ENCODE data around the gene FBXO47. TPM values are rescaled to one million over a fixed set of nuclear protein-coding genes. Genes with fewer than 3 reads are reported as not detected.

Gene FBXO47
- polyA plus RNA-seq, 5 donors: not detected

DNA sequence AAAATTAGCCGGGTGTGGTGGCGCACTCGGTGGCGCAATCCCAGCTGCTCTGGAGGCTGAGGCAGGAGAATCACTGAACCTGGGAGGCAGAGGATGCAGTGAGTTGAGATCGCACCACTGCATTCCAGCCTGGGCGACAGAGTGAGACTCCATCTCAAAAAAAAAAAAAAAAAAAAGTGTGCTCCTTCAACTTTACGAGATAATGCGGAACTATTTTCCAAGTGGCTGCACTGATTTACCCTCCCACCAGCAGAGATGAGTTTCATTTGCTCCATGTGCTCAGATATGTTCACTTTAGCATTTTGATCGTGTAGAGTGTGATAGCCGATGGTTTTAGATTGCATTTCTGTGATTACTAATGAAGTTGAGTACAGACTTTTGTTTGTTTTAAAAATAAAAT is 61.8 kb downstream of the FBXO47 start:
- no peak for DNase-seq

- DNase-seq: no peak
Observed at GRCh38 chr17:38904892-38905291, 62.3 kb downstream of the FBXO47 start.

DNA sequence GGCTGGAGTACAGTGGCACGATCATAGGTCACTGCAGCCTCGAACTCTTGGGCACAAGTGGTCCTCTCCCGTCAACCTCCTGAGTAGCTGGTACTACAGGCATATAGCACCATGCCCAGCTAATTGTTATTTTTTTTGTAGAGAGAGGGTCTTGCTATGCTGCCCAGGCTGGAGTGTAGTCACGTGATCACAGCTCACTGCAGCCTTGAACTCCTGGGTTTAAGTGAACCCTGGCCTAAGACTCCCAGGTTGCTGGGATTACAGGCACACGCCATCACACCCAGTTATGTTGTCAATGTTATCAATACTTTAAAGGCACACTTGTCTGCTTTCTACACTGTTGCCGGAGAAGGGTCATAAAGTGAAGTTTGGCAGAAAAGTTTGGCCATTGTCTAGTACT is 63.8 kb downstream of the FBXO47 start:
- no peak for DNase-seq

DNA sequence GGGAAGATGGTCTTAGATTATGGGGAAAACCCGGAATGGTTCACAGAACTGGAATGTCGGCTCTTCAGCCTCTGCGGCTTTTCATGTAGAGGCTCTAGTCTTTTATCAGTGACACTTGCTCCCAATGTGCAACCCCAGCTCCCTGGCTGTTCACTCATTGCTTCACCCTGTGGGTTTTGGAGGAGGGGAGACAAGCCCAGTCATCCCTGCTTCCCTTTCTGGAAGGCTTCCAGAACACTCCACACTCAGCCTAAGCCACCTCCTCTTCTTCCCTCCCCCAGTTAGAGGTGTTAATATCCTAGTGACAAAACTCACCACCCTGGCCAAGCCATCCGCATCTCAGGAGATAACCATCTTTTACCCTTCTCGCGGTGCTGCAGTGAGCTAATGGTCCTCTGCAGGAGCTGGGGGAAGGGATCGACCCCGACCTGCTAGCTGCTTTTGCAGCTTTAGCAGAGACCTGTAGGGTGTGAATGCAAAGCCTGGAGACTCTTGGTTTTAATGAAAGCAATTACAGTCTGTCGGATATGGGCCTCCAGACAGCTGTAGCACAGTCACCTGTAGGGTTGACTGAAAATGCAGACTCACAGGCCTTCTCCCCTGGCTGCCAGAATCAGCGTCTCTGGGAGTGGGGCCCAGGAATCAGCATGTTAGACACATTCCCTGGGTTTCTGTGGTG is 66.1 kb downstream of the FBXO47 start:
- no peak for DNase-seq

DNA sequence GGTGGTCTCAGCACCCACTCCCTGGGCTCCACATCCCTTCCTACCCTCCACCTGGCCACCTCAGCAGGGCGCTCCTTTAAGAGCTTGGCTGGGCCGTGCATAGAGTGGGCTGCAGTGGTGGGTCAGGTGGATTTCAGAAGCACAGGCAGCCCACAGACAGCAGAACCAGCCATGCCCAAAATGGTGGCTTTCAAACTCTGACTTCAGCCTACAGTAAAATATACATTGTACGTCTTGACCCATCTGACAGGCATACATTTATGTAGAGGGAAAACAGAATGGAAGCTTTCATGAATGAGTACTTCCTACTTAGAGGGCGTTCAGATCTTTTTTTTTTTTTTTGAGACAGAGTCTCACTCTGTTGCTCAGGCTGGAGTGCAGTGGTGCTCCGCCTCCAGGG is 67.8 kb downstream of the FBXO47 start:
- no peak for DNase-seq

GRCh38 chr17:38898812-38899348 is 68.3 kb downstream of the FBXO47 start:
- no peak for DNase-seq

DNA sequence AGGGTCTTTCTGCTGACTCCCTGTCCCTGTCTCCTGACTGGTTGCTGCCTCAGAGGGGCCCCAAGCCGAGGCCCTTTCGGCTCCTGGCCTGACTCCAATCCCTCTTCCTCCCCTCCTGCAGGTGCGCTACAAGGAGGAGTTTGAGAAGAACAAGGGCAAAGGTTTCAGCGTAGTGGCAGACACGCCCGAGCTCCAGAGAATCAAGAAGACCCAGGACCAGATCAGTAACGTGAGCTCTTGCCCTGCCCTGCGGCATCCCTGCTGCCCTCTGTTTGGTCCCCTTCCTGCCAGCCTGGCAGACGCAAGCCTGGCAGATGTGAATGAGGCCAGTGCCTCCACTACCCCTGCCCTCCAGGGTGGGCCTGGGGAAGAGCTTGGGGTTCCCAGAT is 68.9 kb downstream of the FBXO47 start:
- no peak for DNase-seq

DNA sequence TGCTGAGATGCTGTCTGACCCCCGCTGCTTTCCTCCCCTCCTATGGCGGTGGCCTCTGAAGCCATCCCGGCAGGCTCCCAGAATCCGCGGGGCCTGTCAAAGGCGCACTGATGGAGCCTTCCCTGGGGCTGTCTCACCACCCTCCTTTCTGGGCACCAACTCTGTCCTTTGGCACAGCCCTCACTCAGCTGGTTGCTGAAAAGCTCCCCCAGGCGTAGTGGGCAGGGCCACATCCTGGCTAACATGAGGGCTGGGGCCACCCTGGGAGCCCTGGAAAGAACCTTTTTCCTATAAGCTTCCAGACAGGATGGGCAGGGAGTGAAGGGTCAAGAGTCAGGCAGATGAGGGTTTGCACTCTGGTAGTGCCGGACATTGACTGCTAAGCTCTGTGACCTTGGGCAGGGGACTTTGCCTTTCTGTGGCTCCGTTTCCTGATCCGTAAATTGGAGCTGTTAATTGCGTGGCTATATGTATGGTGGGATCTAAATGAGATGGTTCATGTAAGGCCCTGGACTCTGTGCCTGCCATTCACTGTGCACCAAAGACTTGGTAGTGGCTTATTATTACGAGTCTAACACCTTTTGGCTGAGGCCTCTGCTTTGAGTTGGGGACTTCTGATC is 69.4 kb downstream of the FBXO47 start:
- no peak for DNase-seq

- DNase-seq: no peak
Observed at GRCh38 chr17:38897176-38897575, 70.0 kb downstream of the FBXO47 start.

DNA sequence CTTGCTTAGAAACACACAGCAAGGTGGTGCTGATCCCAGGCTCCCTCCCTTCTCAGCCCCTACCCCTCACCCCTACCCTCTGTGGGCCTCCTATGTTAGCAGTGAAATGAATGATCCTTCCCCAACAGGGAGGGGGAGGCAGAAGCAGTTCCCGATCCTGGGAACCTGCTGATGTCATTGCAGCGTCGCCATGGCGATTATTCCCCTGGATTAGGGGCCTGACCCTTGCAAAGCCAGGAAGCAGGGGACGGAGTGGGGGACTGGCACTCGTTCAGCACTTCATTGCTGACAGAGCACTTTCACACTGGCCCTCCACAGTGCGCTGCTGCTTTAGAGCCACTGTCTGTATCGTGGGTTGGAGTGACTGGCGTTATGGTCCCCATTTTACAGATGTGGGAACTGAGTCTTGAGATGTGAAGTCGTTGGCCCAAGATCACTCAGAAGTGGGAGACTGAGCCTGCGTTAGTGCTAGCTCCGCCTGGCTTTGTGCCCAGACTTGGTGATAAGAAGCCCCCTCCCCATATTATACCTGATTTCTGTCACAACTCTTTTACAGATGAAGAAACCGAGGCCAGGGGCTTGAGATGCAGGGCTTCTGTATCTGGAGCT is 70.8 kb downstream of the FBXO47 start:
- DNase-seq: no peak

DNA sequence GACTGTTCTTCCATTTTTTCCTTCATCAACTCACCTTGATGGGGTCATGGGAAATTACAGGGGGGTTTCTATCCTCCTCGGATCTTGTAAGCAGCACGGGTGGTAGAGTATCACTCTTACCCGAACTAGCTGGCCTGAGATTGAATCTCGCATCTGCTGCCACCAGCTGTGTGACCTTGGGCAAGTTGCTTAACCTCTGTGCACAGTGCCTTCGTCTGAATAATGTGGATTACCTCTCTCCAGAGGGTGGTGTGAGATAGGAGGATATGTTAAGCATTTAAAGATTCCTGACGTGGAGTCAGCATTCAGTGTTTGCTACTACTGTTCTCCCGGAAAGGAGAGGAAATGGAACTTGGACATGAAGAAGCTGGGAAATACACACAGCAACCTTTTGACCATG is 72.9 kb downstream of the FBXO47 start:
- DNase-seq: no peak

GRCh38 chr17:38893607-38894006 is 73.6 kb downstream of the FBXO47 start:
- DNase-seq: no peak

- no peak for DNase-seq
Observed at GRCh38 chr17:38893113-38893512, 74.1 kb downstream of the FBXO47 start.

DNA sequence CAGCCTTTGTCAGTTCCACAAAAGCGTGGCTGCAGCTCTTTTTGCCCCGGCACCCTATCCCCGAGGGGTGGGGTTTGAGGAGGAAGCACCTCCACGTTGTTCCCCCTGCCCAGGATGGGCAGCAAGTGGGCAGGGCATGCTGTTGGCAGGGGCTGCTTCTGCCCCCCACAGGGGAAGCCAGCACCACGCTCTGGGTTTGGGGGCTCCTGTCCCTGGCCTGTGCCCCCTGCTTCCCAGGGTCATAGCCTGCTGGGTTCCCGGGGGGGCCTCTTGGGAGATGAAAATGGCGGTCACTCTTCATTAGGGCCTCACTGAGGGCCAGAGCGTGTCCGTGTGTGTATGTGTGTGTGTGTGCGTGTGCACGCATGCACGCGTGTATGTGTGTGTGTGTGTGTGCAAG is 74.6 kb downstream of the FBXO47 start:
- no peak for DNase-seq

DNA sequence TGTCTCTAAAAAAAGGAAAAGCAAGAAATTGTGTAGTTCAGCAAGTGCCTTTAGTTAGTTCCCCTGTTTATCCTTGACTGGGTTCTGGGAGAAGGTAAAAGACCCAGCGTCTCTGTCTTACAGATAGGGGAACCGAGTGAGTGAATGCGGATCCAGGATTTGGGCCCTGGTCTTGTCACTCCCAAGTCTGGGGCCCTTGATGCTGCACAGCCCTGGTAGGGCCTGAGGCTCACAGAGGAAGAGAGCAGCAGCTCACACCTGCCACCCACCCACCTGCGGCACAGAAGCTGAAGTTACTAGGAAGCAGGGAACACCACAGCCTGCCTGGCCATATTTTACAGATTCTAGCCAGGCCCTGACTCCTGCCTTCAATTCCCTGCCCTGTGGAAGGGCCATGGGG is 75.1 kb downstream of the FBXO47 start:
- no peak for DNase-seq

GRCh38 chr17:38891441-38891840 is 75.8 kb downstream of the FBXO47 start:
- DNase-seq: no peak

DNA sequence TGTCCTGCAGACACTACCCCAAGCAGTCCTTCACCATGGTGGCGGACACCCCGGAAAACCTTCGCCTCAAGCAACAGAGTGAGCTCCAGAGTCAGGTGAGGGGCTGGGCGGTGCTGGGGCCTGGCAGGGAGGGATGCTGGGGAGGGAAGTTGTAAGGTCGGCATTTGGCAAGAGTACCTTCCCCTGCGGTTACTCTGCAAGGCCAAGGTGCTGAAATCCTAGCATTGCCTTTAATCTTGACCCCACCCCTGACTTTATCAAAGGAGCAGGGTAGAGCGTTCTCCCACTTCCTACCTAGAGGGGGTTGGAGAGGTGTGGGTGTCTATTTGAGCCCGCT is 76.8 kb downstream of the FBXO47 start:
- no peak for DNase-seq

DNA sequence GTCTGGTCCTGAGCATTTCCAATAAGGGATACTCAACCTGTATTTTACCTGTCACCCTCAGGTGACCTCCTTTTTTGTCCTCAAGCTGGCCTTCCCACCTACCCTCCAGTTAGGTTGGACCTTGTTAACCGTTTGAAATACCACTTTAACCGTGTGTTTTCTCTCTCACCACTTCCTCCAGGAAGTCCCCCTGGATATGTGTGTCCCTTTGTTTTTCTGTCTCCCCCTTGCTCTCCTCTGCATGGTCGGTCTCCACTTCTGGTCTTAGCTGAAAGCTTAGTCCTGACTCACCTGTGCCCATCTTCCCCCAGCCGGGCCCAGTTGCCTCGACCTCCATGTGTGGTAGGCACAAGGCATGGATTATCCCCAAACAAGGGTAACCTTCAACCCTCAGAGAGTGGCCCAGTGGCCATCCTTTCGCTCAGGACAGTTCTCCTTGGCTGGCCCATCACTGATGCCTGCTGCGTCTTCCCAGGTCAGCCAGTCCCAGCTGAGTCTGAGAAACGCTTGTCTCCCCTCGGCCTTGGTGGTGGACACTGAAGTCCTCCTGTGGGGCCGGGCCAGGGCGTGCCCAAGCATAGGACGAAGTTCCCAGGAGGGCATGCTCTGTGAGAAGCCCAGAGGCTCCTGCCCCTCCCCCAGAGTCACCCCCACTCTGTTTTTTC is 77.3 kb downstream of the FBXO47 start:
- no peak for DNase-seq

DNA sequence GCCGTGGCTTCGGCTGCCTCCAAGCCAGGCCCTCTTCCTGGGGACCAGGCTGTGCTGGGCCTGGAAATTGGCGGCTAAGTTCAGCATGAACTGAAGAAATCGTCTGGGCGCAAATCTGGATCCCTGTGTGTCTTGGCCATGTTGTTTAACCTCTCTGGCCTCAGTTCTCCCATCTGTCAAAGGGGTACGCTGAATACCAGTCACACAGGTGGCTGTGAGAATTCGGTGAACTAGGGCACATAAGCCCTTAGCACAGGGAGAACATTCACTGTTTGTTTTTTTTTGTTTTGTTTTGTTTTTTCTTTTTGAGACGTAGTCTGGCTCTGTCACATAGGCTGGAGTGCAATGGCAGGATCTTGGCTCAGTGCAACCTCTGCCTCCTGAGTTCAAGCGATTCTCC is 78.4 kb downstream of the FBXO47 start:
- DNase-seq: no peak

DNA sequence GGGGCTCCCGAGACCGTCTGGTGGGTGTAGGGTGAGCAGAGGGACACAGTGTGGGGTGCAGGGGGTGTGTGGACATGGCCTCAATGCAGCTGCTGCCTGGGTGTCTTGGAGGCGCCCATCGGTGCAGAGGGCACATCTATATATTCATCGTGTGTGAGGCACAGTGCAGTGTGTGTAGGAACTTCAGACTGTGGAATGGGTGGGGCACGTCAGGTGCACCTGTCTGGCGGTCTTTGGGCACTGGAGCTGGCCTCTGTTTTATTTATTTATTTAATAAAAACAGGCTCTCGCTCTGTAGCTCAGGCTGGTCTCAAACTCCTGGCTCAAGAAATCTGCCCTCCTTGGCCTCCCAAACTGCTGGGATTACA is 80.6 kb downstream of the FBXO47 start:
- no peak for DNase-seq
